HEK293T (cell line): Measurements from ENCODE around the gene SIGLEC7.
"Not testable (repeated sequence)": the region's sequence is repeated elsewhere in the genome, so short reads cannot be mapped to it uniquely, and the experiment has no call there.

Experiments used
- CTCF ChIA-PET: fragments of 350-600 bp; formaldehyde crosslinking; extraction: SDS; loops from one replicate; lab custom pipeline; 2021; ENCODE audit warnings: antibody characterized with exemption, inconsistent platforms; lab: Yijun Ruan, JAX
- POLR2A ChIA-PET: fragments of 350-600 bp; formaldehyde crosslinking; extraction: SDS; loops from one replicate; lab custom pipeline; 2020; ENCODE audit warnings: antibody characterized with exemption, inconsistent platforms; lab: Yijun Ruan, JAX
- DNase-seq: peaks from one replicate; pipeline ENCODE4 v3.0.0; 2012; ENCODE audit warnings: mixed read lengths; ENCODE audit errors: extremely low spot score
- ARNT ChIP-seq: fragments of 450-650 bp; IDR thresholded peaks from 2 replicates; pipeline ENCODE4 v1.6.1; 2017; ENCODE audit warnings: mild to moderate bottlenecking
- BHLHE40 ChIP-seq: fragments of 450-650 bp; IDR thresholded peaks from 2 replicates; pipeline ENCODE4 v1.6.1; 2016; ENCODE audit warnings: mild to moderate bottlenecking, moderate library complexity, borderline replicate concordance
- CTBP1 ChIP-seq: fragments of 450-650 bp; IDR thresholded peaks from 2 replicates; pipeline ENCODE4 v1.6.1; 2016; ENCODE audit warnings: borderline replicate concordance
- ELF4 ChIP-seq: fragments of 450-650 bp; IDR thresholded peaks from 2 replicates; pipeline ENCODE4 v1.6.1; 2017; ENCODE audit warnings: antibody characterized with exemption
- FOXA1 ChIP-seq: fragments of 450-650 bp; IDR thresholded peaks from 2 replicates; pipeline ENCODE4 v1.6.1; 2016; ENCODE audit warnings: mild to moderate bottlenecking
- FOXK2 ChIP-seq: fragments of 450-650 bp; IDR thresholded peaks from 2 replicates; pipeline ENCODE4 v1.6.1; 2016; ENCODE audit warnings: mild to moderate bottlenecking
- FOXM1 ChIP-seq: fragments of 450-650 bp; IDR thresholded peaks from 2 replicates; pipeline ENCODE4 v1.6.1; 2017; ENCODE audit warnings: mild to moderate bottlenecking, borderline replicate concordance
- HDGF ChIP-seq: fragments of 450-650 bp; IDR thresholded peaks from 2 replicates; pipeline ENCODE4 v1.6.1; 2017; ENCODE audit warnings: antibody characterized with exemption, borderline replicate concordance
- L3MBTL2 ChIP-seq: fragments of 450-650 bp; conservative IDR thresholded peaks from 2 replicates; pipeline ENCODE4 v1.6.1; 2016; ENCODE audit warnings: mild to moderate bottlenecking
- LEF1 ChIP-seq: fragments of 450-650 bp; IDR thresholded peaks from 2 replicates; pipeline ENCODE4 v1.6.1; 2017; ENCODE audit warnings: mild to moderate bottlenecking, borderline replicate concordance
- NFRKB ChIP-seq: fragments of 450-650 bp; IDR thresholded peaks from 2 replicates; pipeline ENCODE4 v1.6.1; 2016; ENCODE audit warnings: mild to moderate bottlenecking, moderate library complexity
- PKNOX1 ChIP-seq: fragments of 450-650 bp; IDR thresholded peaks from 2 replicates; pipeline ENCODE4 v1.6.1; 2016
- SP1 ChIP-seq: fragments of 450-650 bp; IDR thresholded peaks from 2 replicates; pipeline ENCODE4 v1.6.1; 2017
- SUZ12 ChIP-seq: fragments of 450-650 bp; IDR thresholded peaks from 2 replicates; pipeline ENCODE4 v1.6.1; 2016; ENCODE audit warnings: mild to moderate bottlenecking
- TARDBP ChIP-seq: fragments of 450-650 bp; IDR thresholded peaks from 2 replicates; pipeline ENCODE4 v1.6.1; 2016
- ZNF384 ChIP-seq: fragments of 450-650 bp; IDR thresholded peaks from 2 replicates; pipeline ENCODE4 v1.6.1; 2016

The SIGLEC7 gene

GRCh38 chr19:51163257-51163656, 21.2 kb downstream of the SIGLEC7 start:
- no peak for DNase-seq
- POLR2A ChIA-PET = no interaction called here
- TF ChIP-seq ZNF384 (no peak), PKNOX1 (no peak), ARNT (no peak), HDGF (no peak), LEF1 (no peak), TARDBP (no peak), CTBP1 (no peak), NFRKB (no peak), SUZ12 (no peak), ELF4 (no peak), FOXA1 (no peak), BHLHE40 (no peak), FOXK2 (no peak), SP1 (no peak), FOXM1 (no peak), L3MBTL2 (no peak)
- CTCF ChIA-PET = no interaction called here

- POLR2A ChIA-PET = no interaction called here
- CTCF ChIA-PET = no interaction called here
- TF ChIP-seq CTBP1 = no peak
- no peak for TF ChIP-seq HDGF
- no peak for TF ChIP-seq BHLHE40
- DNase-seq = no peak
Measured at GRCh38 chr19:51164215-51164614, 22.1 kb downstream of the SIGLEC7 start.

- no peak for TF ChIP-seq TARDBP
- TF ChIP-seq ZNF384 = no peak
Measured at GRCh38 chr19:51166846-51167490, 24.9 kb downstream of the SIGLEC7 start.

GRCh38 chr19:51168564-51169282, 26.6 kb downstream of the SIGLEC7 start:
- DNase-seq = no peak
- POLR2A ChIA-PET = no interaction called here
- TF ChIP-seq CTBP1 (no peak), FOXA1 (no peak)
- CTCF ChIA-PET = interaction anchor here (0.9 kb wide), 1 partner anchor 11 kb away, joined by 3 read pairs; no protein-coding TSS in a partner anchor

More at GRCh38 chr19:51166846-51167490, 24.9 kb downstream of the SIGLEC7 start:
- no peak for DNase-seq
- POLR2A ChIA-PET = no interaction called here
- CTCF ChIA-PET = no interaction called here

- POLR2A ChIA-PET, CTCF ChIA-PET, DNase-seq: not testable (repeated sequence)
Measured at GRCh38 chr19:51169283-51169918, 27.3 kb downstream of the SIGLEC7 start.

GRCh38 chr19:51172223-51172622, 30.1 kb downstream of the SIGLEC7 start:
- ChIA-PET CTCF (no interaction called here), POLR2A (no interaction called here)
- DNase-seq = no peak
- TF ChIP-seq ELF4 = no peak
- TF ChIP-seq FOXM1 = no peak
- no peak for TF ChIP-seq FOXK2
- no peak for TF ChIP-seq ZNF384
- TF ChIP-seq CTBP1 = no peak
- no peak for TF ChIP-seq SUZ12
- TF ChIP-seq TARDBP = no peak
- TF ChIP-seq HDGF = no peak

GRCh38 chr19:51173681-51174080, 31.6 kb downstream of the SIGLEC7 start:
- no peak for TF ChIP-seq FOXK2
- no peak for TF ChIP-seq TARDBP
- TF ChIP-seq SP1 = no peak
- DNase-seq = no peak
- CTCF ChIA-PET = no interaction called here
- POLR2A ChIA-PET = no interaction called here

- CTCF ChIA-PET = no interaction called here
- no peak for TF ChIP-seq HDGF
- no peak for TF ChIP-seq CTBP1
- no peak for TF ChIP-seq BHLHE40
- TF ChIP-seq SP1 = no peak
- TF ChIP-seq TARDBP = no peak
- no peak for TF ChIP-seq SUZ12
- TF ChIP-seq L3MBTL2 = no peak
- no peak for TF ChIP-seq PKNOX1
- TF ChIP-seq ARNT = no peak
- TF ChIP-seq LEF1 = no peak
- no peak for DNase-seq
- POLR2A ChIA-PET = no interaction called here
Measured at GRCh38 chr19:51179256-51179655, 37.2 kb downstream of the SIGLEC7 start.
